Measurements from ENCODE around the gene ARMC10. TPM values are rescaled to one million over a fixed set of nuclear protein-coding genes. Genes with fewer than 3 reads are reported as not detected.

The ARMC10 gene
- total and polyA plus RNA-seq, 9 of the 15 experiments (the other 6 are each of a cell fraction or from before 2014, with no cell fraction given), result 17.0 to 113 (median 72.6) TPM

DNA sequence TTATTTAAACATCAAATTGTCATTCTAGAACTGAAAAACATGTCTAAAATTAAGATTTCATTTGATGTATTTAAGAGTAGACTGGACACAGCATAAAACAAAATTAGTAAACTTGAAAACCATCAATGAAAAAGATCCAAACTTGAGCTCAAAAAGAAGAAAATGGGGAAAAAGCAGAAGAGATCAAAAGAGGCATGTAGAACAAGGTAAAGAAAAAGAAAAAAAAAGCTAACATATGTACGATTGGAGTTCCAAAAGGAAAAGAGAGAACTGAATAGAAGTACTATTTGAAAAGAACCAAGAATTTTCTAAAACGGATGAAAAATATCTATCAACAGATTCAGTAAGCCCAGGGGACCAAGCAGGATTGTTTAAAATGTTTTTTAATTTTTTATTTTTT, 3.9 kb upstream of the ARMC10 start:
- peaks cover 8% of the 10 kb centered on the region for H3K79me2 ChIP-seq (ENCODE audit: control insufficient read depth, insufficient read depth, low read length)
- no peaks in the 10 kb centered on the region for H3K27me3 ChIP-seq (ENCODE audit: control insufficient read depth in 2 of 2, insufficient read depth in 2 of 2, low read length in 2 of 2)
- H3K9me1 ChIP-seq (ENCODE audit: control insufficient read depth, insufficient read depth, low read length), result no peaks in the 10 kb centered on the region
- no peaks in the 10 kb centered on the region for H4K20me1 ChIP-seq (replicated peaks; ENCODE audit: control insufficient read depth, insufficient read depth, low read length)
- POLR2A ChIA-PET, result interaction anchor here (0.9 to 1.3 kb wide), 2 partner anchors 20 to 259 kb away, joined by 3 to 4 read pairs; no protein-coding TSS in a partner anchor
- intact Hi-C loops (cut with micrococcal nuclease) (no loop called here), in situ Hi-C loops (cut with MboI) (loop anchor here (25.0 kb wide), 1 partner anchor 584 kb away; the partner anchor contains the start of gene POLR2J)
- H3K4me2 ChIP-seq (ENCODE audit: insufficient read depth, low read length), result no peak overlapping the region
- no peak overlapping the region for H3K27ac ChIP-seq (ENCODE audit: extremely low read depth, low read depth, low read length)
- peaks cover 5 to 6% of the 10 kb centered on the region in 2 experiments; a peak in 3 of 5 replicates for H3K4me1 ChIP-seq (replicated peaks in 1 of 2; ENCODE audit: control insufficient read depth in 2 of 2, insufficient read depth in 2 of 2, low read length in 2 of 2)
- FAIRE-seq (no peak), DNase-seq (ENCODE audit: extremely low read depth in 1 of 4, low spot score in 3 of 4) (no peak), ATAC-seq (no peak)
- WGBS (ENCODE audit: insufficient coverage, low coverage, missing lambda C conversion rate), result 26% methylated on average over 2 of the region's 2 CpGs
- no peak for TF ChIP-seq THRA (IDR thresholded peaks at IDR 0.05)
- no peak for TF ChIP-seq ZNF175 (CRISPR knock-in tag; IDR thresholded peaks at IDR 0.05; ENCODE audit: low read depth)
- H3K4me3 ChIP-seq, result no peak overlapping the region
- H3K9ac ChIP-seq (ENCODE audit: insufficient read depth in 1 of 2, low read depth in 2 of 2, low read length in 2 of 2), result no peak overlapping the region
- CTCF ChIA-PET (ENCODE audit: low intra/inter-chr PET ratio), result interaction anchor here (1.2 kb wide), 1 partner anchor 9 kb away, joined by 4 read pairs; no protein-coding TSS in a partner anchor
- BruUV-seq (replicated peaks), result no TSS peak
- no peaks in the 10 kb centered on the region for H3K9me3 ChIP-seq (replicated peaks; ENCODE audit: control insufficient read depth, insufficient read depth, low read depth, low read length)
- H3K36me3 ChIP-seq (ENCODE audit: control insufficient read depth, insufficient read depth, low read length), result no peaks in the 10 kb centered on the region
- H2AFZ ChIP-seq (ENCODE audit: low read depth, low read length), result no peak overlapping the region

- Histone ChIP-seq H3K36me3 (ENCODE audit: control insufficient read depth, insufficient read depth, low read length) (peaks cover 14% of the 10 kb centered on the region; the same call in 2 of the 3 replicates), H3K4me1 (replicated peaks in 1 of 2; ENCODE audit: control insufficient read depth in 2 of 2, insufficient read depth in 2 of 2, low read length in 2 of 2) (peaks cover 6 to 8% of the 10 kb centered on the region in 2 experiments; a peak in 4 of 5 replicates), H3K79me2 (ENCODE audit: control insufficient read depth, insufficient read depth, low read length) (peaks cover 37% of the 10 kb centered on the region), H2AFZ (ENCODE audit: low read depth, low read length) (peak overlapping the region; percentile 100), H3K4me2 (ENCODE audit: insufficient read depth, low read length) (peak overlapping the region; percentile 99), H3K27me3 (ENCODE audit: control insufficient read depth in 2 of 2, insufficient read depth in 2 of 2, low read length in 2 of 2) (no peaks in the 10 kb centered on the region), H3K27ac (ENCODE audit: extremely low read depth, low read depth, low read length) (peak overlapping the region; percentile 82), H3K4me3 (peak overlapping the region; percentile 83), H3K9me1 (ENCODE audit: control insufficient read depth, insufficient read depth, low read length) (no peaks in the 10 kb centered on the region), H4K20me1 (replicated peaks; ENCODE audit: control insufficient read depth, insufficient read depth, low read length) (no peaks in the 10 kb centered on the region), H3K9ac (ENCODE audit: insufficient read depth in 1 of 2, low read depth in 2 of 2, low read length in 2 of 2) (peak overlapping the region; percentile 86 to 99), H3K9me3 (replicated peaks; ENCODE audit: control insufficient read depth, insufficient read depth, low read depth, low read length) (no peaks in the 10 kb centered on the region)
- in situ Hi-C loops (cut with MboI), result loop anchor here (25.0 kb wide), 1 partner anchor 587 kb away; the partner anchor contains the start of gene POLR2J
- ChIA-PET CTCF (ENCODE audit: low intra/inter-chr PET ratio) (no interaction called here), POLR2A (interaction anchor here (0.5 to 2.5 kb wide), 6 partner anchors 8 to 17 kb away, joined by 3 to 11 read pairs (median 4); no protein-coding TSS in a partner anchor)
- DNase-seq (ENCODE audit: extremely low read depth in 1 of 4, low spot score in 3 of 4) (no peak), ATAC-seq (no peak), FAIRE-seq (no peak)
- BruUV-seq (replicated peaks), result TSS peak; percentile 77
- 10% methylated on average over 6 of the region's 6 CpGs for WGBS (ENCODE audit: insufficient coverage, low coverage, missing lambda C conversion rate)
- intact Hi-C loops (cut with micrococcal nuclease), result no loop called here
- 0 out of 4 replicates have a peak, but pooled peaks of 1 of the 2 experiments have one; percentile 18 for TF ChIP-seq FOXA3 (CRISPR knock-in tag; conservative IDR thresholded peaks at IDR 0.05 in 1 of 2, IDR thresholded peaks at IDR 0.05 in 1 of 2)
- 0 out of 2 replicates have a peak, but pooled peaks have one; percentile 42 for TF ChIP-seq NFXL1 (CRISPR knock-in tag; IDR thresholded peaks at IDR 0.05)
- peak; percentile 33; the same call in 1 of the 2 replicates for TF ChIP-seq C11orf30 (IDR thresholded peaks at IDR 0.05; ENCODE audit: low read depth)
- TF ChIP-seq POLR2B (IDR thresholded peaks at IDR 0.05; ENCODE audit: low read depth, partially characterized antibody), result peak; percentile 35
- TF ChIP-seq TRIM28 (IDR thresholded peaks at IDR 0.05), result no peak
- TF ChIP-seq POLR3G (IDR thresholded peaks at IDR 0.05; ENCODE audit: extremely low read depth, insufficient read length, insufficient replicate concordance), result no peak
- TF ChIP-seq ZFPM2 (CRISPR knock-in tag; IDR thresholded peaks at IDR 0.05), result no peak
- TF ChIP-seq HEY1 (CRISPR knock-in tag; IDR thresholded peaks at IDR 0.05; ENCODE audit: borderline replicate concordance), result no peak
- 0 out of 2 replicates have a peak, but pooled peaks have one; percentile 69 for TF ChIP-seq RFX7 (CRISPR knock-in tag; IDR thresholded peaks at IDR 0.05)
- no peak for TF ChIP-seq ZNF41 (CRISPR knock-in tag; conservative IDR thresholded peaks at IDR 0.05)
- no peak for TF ChIP-seq ZNF668 (CRISPR knock-in tag; IDR thresholded peaks at IDR 0.05)
Observed at GRCh38 chr7:103073989-103074518, 886 bp upstream of the ARMC10 start.

Measured in K562 (cell line).